PFSK-1 (cell line): ENCODE results near the gene NOX5.

Source experiments
- FOXP2 ChIP-seq: optimal IDR thresholded peaks from 2 replicates; pipeline ENCODE3; 2011; ENCODE audit warnings: borderline replicate concordance, control low read depth, inconsistent platforms; ENCODE audit not compliant: insufficient read depth; ENCODE audit errors: extremely low read length, extremely low read depth
- POLR2AphosphoS5 ChIP-seq: IDR thresholded peaks from 2 replicates; pipeline ENCODE4 v1.6.1; 2012; ENCODE audit warnings: low read depth, mild to moderate bottlenecking, control low read depth, low read length, moderate library complexity
- REST ChIP-seq, 2 experiments: IDR thresholded peaks; 2 replicates each; pipeline versions ENCODE4 v1.6.1 to v1.8.0; 2011 to 2012; ENCODE audit warnings: low read depth in 2 of 2, low read length in 2 of 2, control low read depth in 1 of 2, inconsistent platforms in 1 of 2, mild to moderate bottlenecking in 1 of 2, moderate library complexity in 1 of 2; ENCODE audit not compliant: insufficient read depth in 1 of 2
- SIN3A ChIP-seq: IDR thresholded peaks from 2 replicates; pipeline ENCODE4 v1.6.1; 2012; ENCODE audit warnings: mild to moderate bottlenecking, low read length, moderate library complexity, borderline replicate concordance; ENCODE audit not compliant: insufficient read depth
- TAF1 ChIP-seq: IDR thresholded peaks from 2 replicates; pipeline ENCODE4 v1.6.1; 2012; ENCODE audit warnings: low read length, control low read depth, borderline replicate concordance; ENCODE audit not compliant: insufficient read depth

The NOX5 gene

DNA sequence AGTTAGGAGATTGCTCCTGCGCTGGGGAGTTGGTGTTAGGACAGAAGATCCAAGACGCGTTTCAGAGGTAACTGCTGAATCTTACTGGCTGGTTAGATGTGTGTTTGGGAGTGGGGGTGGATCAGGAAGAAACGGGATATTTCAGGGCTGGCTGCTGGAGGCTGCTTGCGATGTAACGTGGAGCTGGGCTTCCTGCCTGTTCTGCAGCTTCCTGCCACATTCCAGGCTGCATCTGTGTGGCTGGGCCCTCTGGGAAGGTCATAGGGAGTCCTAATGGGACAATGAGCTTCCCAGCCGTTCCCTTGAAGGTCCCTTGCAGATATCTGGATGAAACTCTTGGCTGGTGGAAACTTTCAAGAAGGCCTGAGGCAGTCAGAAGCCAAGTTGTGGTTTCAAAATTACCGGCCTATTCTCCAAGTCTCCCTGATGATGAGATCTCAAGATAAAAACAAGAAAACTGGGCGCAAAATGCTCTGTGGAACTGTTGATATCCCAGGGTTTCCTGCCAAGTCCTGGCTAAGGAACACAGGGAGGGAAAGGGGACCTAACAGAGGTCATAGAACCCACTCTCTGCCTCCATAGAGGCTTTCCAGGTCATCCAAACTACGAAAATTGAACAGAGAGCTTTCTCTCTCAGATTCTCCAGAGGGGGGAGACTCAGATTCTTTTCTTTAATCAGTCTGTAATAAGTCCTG, 67.0 kb downstream of the NOX5 start:
- TF ChIP-seq FOXP2: no peak
- TF ChIP-seq SIN3A: no peak
- no peak for TF ChIP-seq TAF1
- TF ChIP-seq POLR2AphosphoS5: no peak
- no peak for TF ChIP-seq REST (IDR thresholded peaks at IDR 0.05; ENCODE audit: insufficient read depth in 1 of 2, low read depth in 2 of 2, low read length in 2 of 2)

GRCh38 chr15:69082021-69082502, 67.6 kb downstream of the NOX5 start:
- TF ChIP-seq TAF1: no peak
- no peak for TF ChIP-seq FOXP2
- no peak for TF ChIP-seq SIN3A
- TF ChIP-seq REST (IDR thresholded peaks at IDR 0.05; ENCODE audit: insufficient read depth in 1 of 2, low read depth in 2 of 2, low read length in 2 of 2): no peak
- no peak for TF ChIP-seq POLR2AphosphoS5

DNA sequence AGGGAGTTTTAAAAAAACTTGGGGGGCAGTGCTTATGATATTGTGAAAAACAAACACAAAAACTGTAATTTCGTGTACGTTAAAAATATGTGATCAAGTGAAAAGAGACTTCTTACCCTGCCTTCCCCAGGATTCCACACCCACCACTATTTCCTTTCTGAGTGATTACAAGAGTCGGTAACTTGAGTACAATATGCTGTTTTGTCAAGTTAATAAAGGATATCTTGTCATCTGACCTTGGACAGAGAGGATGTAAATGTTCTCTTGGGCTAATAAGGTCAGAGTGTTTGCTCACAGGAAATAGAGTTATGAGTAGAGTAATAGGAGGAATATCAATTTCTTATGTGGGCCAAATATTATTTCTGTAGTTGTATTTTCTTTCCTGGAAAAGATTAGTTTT, 68.1 kb downstream of the NOX5 start:
- TF ChIP-seq FOXP2: no peak
- no peak for TF ChIP-seq POLR2AphosphoS5
- no peak for TF ChIP-seq TAF1
- TF ChIP-seq SIN3A: no peak
- no peak for TF ChIP-seq REST (IDR thresholded peaks at IDR 0.05; ENCODE audit: insufficient read depth in 1 of 2, low read depth in 2 of 2, low read length in 2 of 2)

DNA sequence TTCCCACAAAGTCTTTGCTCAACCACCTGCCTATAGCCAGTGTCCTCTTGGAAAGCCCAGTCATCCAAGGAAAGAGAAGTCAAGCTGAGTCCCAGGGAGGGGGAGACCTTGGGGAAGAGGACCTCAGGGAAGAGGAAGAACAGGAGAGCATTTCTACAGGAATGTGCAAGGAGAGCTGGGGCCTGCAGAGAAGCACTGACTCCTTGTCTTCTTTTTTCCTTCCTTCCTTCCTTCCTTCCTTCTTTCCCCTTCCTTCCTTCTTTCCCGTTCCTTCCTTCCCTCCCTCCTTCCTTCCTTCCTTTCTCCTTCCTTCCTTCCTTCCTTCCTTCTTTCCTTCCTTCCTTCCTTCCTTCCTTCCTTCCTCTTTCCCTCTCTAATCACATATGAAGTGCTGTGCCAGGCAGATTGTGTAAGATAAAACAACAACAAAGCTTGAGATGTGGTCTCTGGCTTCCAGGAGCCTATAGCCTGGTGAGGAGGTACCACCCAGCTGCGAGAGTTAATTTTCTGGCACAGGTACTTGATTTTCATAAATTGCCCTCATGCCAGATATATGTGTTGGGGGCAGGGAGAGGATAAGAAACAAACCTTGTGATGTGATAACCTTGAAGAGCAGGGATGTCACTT, 70.0 kb downstream of the NOX5 start:
- no peak for TF ChIP-seq POLR2AphosphoS5
- TF ChIP-seq REST (IDR thresholded peaks at IDR 0.05; ENCODE audit: insufficient read depth in 1 of 2, low read depth in 2 of 2, low read length in 2 of 2): no peak
- TF ChIP-seq SIN3A: no peak
- no peak for TF ChIP-seq FOXP2
- no peak for TF ChIP-seq TAF1
